ENCODE data around the gene TFEB. TPM values are rescaled to one million over a fixed set of nuclear protein-coding genes. Genes with fewer than 3 reads are reported as not detected.

Gene TFEB
- total and polyA plus RNA-seq, 2 of the 8 experiments (the other 6 are each of a cell fraction or from before 2014, with no cell fraction given): 2.3 to 6.7 TPM

- H2BK12ac ChIP-seq (ENCODE audit: low read depth, low read length): no peak overlapping the region
- CTCF ChIA-PET (ENCODE audit: partially characterized antibody): interaction anchor here (1.3 to 6.5 kb wide), 6 partner anchors 34 to 278 kb away, joined by 3 to 32 read pairs (median 12); no protein-coding TSS in a partner anchor
Measured at GRCh38 chr6:41646026-41646795, 89.2 kb downstream of the TFEB start.

More at GRCh38 chr6:41646026-41646795, 89.2 kb downstream of the TFEB start:
- no peak overlapping the region for H3K27ac ChIP-seq (ENCODE audit: low read depth, low read length)
- H4K91ac ChIP-seq (replicated peaks; ENCODE audit: insufficient read length, low read length): peak overlapping the region; percentile 57
- H4K5ac ChIP-seq (ENCODE audit: insufficient read length, low read depth, low read length): no peak overlapping the region
- 68% methylated on average over 14 of the region's 14 CpGs; no CpG with 5 or more reads in 1 of the 2 experiments for WGBS, 2 experiments (ENCODE audit: extremely low coverage in 1 of 2, insufficient coverage in 1 of 2, insufficient read length in 1 of 2, insufficient replicate concordance in 2 of 2, low coverage in 1 of 2, low lambda C conversion rate in 2 of 2, missing lambda C conversion rate in 1 of 2)
- no peak overlapping the region for H3K23ac ChIP-seq (ENCODE audit: insufficient read length)
- H3K79me1 ChIP-seq (ENCODE audit: low read depth, low read length): no peaks in the 10 kb centered on the region; the same call in 1 of the 2 replicates
- POLR2A ChIA-PET (ENCODE audit: partially characterized antibody): interaction anchor here (1.3 to 1.8 kb wide), 2 partner anchors 10 to 11 kb away, joined by 5 to 9 read pairs; no protein-coding TSS in a partner anchor
- H2AFZ ChIP-seq (ENCODE audit: low read length): no peak overlapping the region
- H2BK120ac ChIP-seq (replicated peaks; ENCODE audit: low read depth, low read length): no peak overlapping the region
- peaks cover 5 to 14% of the 10 kb centered on the region in 2 experiments for H4K20me1 ChIP-seq (replicated peaks in 1 of 2; ENCODE audit: control insufficient read depth in 1 of 2, insufficient read depth in 2 of 2, low read length in 2 of 2)
- H3K4ac ChIP-seq (replicated peaks; ENCODE audit: insufficient read length, low read depth, low read length): no peak overlapping the region
- H3K4me3 ChIP-seq (ENCODE audit: extremely low read depth in 1 of 4, insufficient read depth in 2 of 4, low read depth in 3 of 4, low read length in 4 of 4): no peak overlapping the region
- H3K4me1 ChIP-seq (replicated peaks in 1 of 4; ENCODE audit: control insufficient read depth in 3 of 4, insufficient read depth in 4 of 4, low read length in 3 of 4): peaks cover 0 to 36% (median 26%) of the 10 kb centered on the region in 4 experiments; a peak in 6 of 7 replicates
- H2BK15ac ChIP-seq (ENCODE audit: low read length): no peak overlapping the region
- no peaks in the 10 kb centered on the region for H3K9me3 ChIP-seq (ENCODE audit: insufficient read depth in 2 of 2, low read depth in 1 of 2, low read length in 1 of 2)
- H2BK5ac ChIP-seq (ENCODE audit: low read depth, low read length): no peak overlapping the region
- H3K9ac ChIP-seq (replicated peaks in 1 of 4; ENCODE audit: extremely low read depth in 1 of 4, low read depth in 3 of 4, low read length in 3 of 4): no peak overlapping the region
- H4K8ac ChIP-seq (ENCODE audit: extremely low read depth, insufficient read depth, low read length): no peak overlapping the region; the same call in 1 of the 2 replicates
- no peak overlapping the region for H3K18ac ChIP-seq (ENCODE audit: extremely low read depth, low read length)
- no peak for FAIRE-seq
- no peak overlapping the region for H2BK20ac ChIP-seq (ENCODE audit: low read length)
- no peak for TF ChIP-seq POU5F1 (IDR thresholded peaks at IDR 0.05; ENCODE audit: low read depth, low read length)
- H3K79me2 ChIP-seq (ENCODE audit: control insufficient read depth in 1 of 2, insufficient read depth in 2 of 2, low read length in 2 of 2): no peaks in the 10 kb centered on the region
- H3K4me2 ChIP-seq (ENCODE audit: insufficient read depth in 1 of 2, low read depth in 2 of 2, low read length in 2 of 2): peak overlapping the region in 1 of 2 experiments; percentile 60; a peak in 2 of 4 replicates
- no peak overlapping the region for H3K56ac ChIP-seq (replicated peaks; ENCODE audit: insufficient read length, low read depth, low read length)
- H3K23me2 ChIP-seq (ENCODE audit: low read depth, low read length): no peaks in the 10 kb centered on the region; the same call in none of the 2 replicates
- no peak overlapping the region for H2AK5ac ChIP-seq (ENCODE audit: low read depth, low read length)
- H3K14ac ChIP-seq (ENCODE audit: insufficient read length): no peak overlapping the region
- peaks cover 0 to 11% (median 4%) of the 10 kb centered on the region in 4 experiments; a peak in 5 of 7 replicates for H3K27me3 ChIP-seq (replicated peaks in 1 of 4; ENCODE audit: control insufficient read depth in 3 of 4, extremely low read depth in 1 of 4, insufficient read depth in 3 of 4, low read length in 3 of 4)
- DNase-seq (ENCODE audit: low read depth in 1 of 2, low spot score in 2 of 2): no peak
- peaks cover 0 to 11% (median 2%) of the 10 kb centered on the region in 4 experiments; a peak in 4 of 8 replicates for H3K36me3 ChIP-seq (ENCODE audit: control insufficient read depth in 2 of 4, insufficient read depth in 4 of 4, low read length in 3 of 4)
